H9 (cell line): ENCODE measurements around the gene NCKAP5. TPM values are rescaled to one million over a fixed set of nuclear protein-coding genes. Genes with fewer than 3 reads are reported as not detected.

Experiments used
- DNase-seq: peaks from one replicate; pipeline ENCODE4 v3.0.0-alpha.2; 2017
- H2AFZ ChIP-seq: one replicate; pipeline ENCODE4 v1.6.1; 2013; ENCODE audit warnings: mild to moderate bottlenecking, low read length, control low read depth, moderate library complexity
- H2AK5ac ChIP-seq: 2 replicates; pipeline ENCODE4 v1.6.1; 2013; ENCODE audit warnings: low read length, control low read depth, mixed read lengths; ENCODE audit not compliant: insufficient read length
- H2BK120ac ChIP-seq: one replicate; pipeline ENCODE4 v1.6.1; 2013; ENCODE audit warnings: low read depth, mild to moderate bottlenecking, low read length, control low read depth, inconsistent platforms; ENCODE audit not compliant: poor library complexity, severe bottlenecking
- H2BK12ac ChIP-seq: 2 replicates; pipeline ENCODE4 v1.6.1; 2013; ENCODE audit warnings: low read length, control low read depth, mixed read lengths, low read depth; ENCODE audit not compliant: insufficient read length
- H2BK15ac ChIP-seq: 2 replicates; pipeline ENCODE4 v1.6.1; 2013; ENCODE audit warnings: low read depth, low read length, control low read depth
- H2BK20ac ChIP-seq: one replicate; pipeline ENCODE4 v1.6.1; 2013; ENCODE audit warnings: low read depth, mild to moderate bottlenecking, low read length, control low read depth, inconsistent platforms; ENCODE audit not compliant: poor library complexity, severe bottlenecking
- H2BK5ac ChIP-seq: 2 replicates; pipeline ENCODE4 v1.6.1; 2013; ENCODE audit warnings: low read length, control low read depth, mixed read lengths; ENCODE audit not compliant: insufficient read length
- H3K14ac ChIP-seq: 2 replicates; pipeline ENCODE4 v1.6.1; 2013; ENCODE audit warnings: low read length, control low read depth; ENCODE audit not compliant: insufficient read depth
- H3K18ac ChIP-seq: 2 replicates; pipeline ENCODE4 v1.6.1; 2013; ENCODE audit warnings: low read depth, mild to moderate bottlenecking, mixed read lengths, low read length, control low read depth; ENCODE audit not compliant: insufficient read length
- H3K23ac ChIP-seq: 2 replicates; pipeline ENCODE4 v1.6.1; 2013; ENCODE audit warnings: low read length, control low read depth, mixed read lengths, low read depth; ENCODE audit not compliant: insufficient read length
- H3K23me2 ChIP-seq: 2 replicates; pipeline ENCODE4 v1.6.1; 2013; ENCODE audit warnings: low read depth, mild to moderate bottlenecking, mixed read lengths, low read length, control low read depth; ENCODE audit not compliant: insufficient read length, poor library complexity, severe bottlenecking
- H3K27ac ChIP-seq: 2 replicates; pipeline ENCODE4 v1.5.1; 2013; ENCODE audit warnings: low read length, control low read depth, mixed read lengths, low read depth; ENCODE audit not compliant: insufficient read length
- H3K27me3 ChIP-seq: 2 replicates; pipeline ENCODE4 v1.6.1; 2013; ENCODE audit warnings: low read length, control low read depth, inconsistent platforms; ENCODE audit not compliant: insufficient read depth
- H3K4ac ChIP-seq: 2 replicates; pipeline ENCODE4 v1.6.1; 2013; ENCODE audit warnings: low read depth, mild to moderate bottlenecking, control low read depth, inconsistent platforms, low read length, moderate library complexity
- H3K4me1 ChIP-seq: 2 replicates; pipeline ENCODE4 v1.6.1; 2013; ENCODE audit warnings: low read length, control low read depth, inconsistent platforms; ENCODE audit not compliant: insufficient read depth
- H3K4me2 ChIP-seq: 2 replicates; pipeline ENCODE4 v1.6.1; 2013; ENCODE audit warnings: low read length, control low read depth, mixed read lengths; ENCODE audit not compliant: insufficient read length, insufficient read depth
- H3K56ac ChIP-seq: 2 replicates; pipeline ENCODE4 v1.6.1; 2013; ENCODE audit warnings: low read depth, mild to moderate bottlenecking, mixed read lengths, low read length, control low read depth; ENCODE audit not compliant: insufficient read length
- H3K79me1 ChIP-seq: 2 replicates; pipeline ENCODE4 v1.6.1; 2013; ENCODE audit warnings: low read depth, mild to moderate bottlenecking, moderate library complexity, low read length, control low read depth, inconsistent platforms; ENCODE audit not compliant: insufficient read depth, poor library complexity, severe bottlenecking
- H3K79me2 ChIP-seq: 2 replicates; pipeline ENCODE4 v1.6.1; 2013; ENCODE audit warnings: low read length, control low read depth, inconsistent platforms; ENCODE audit not compliant: insufficient read depth
- H3K9ac ChIP-seq: 2 replicates; pipeline ENCODE4 v1.6.1; 2013; ENCODE audit warnings: low read length, control low read depth, mixed read lengths; ENCODE audit not compliant: insufficient read length; ENCODE audit errors: extremely low read depth
- H3K9me3 ChIP-seq: one replicate; pipeline ENCODE4 v1.6.1; 2013; ENCODE audit warnings: low read depth, low read length, inconsistent platforms; ENCODE audit not compliant: control insufficient read depth
- H3T11ph ChIP-seq: one replicate; pipeline ENCODE4 v1.6.1; 2013; ENCODE audit warnings: mild to moderate bottlenecking, low read length, control low read depth, inconsistent platforms
- H4K20me1 ChIP-seq: one replicate; pipeline ENCODE4 v1.6.1; 2013; ENCODE audit not compliant: control insufficient read depth, insufficient read length, insufficient read depth
- H4K5ac ChIP-seq: 2 replicates; pipeline ENCODE4 v1.6.1; 2013; ENCODE audit warnings: low read depth, mild to moderate bottlenecking, mixed read lengths, low read length, control low read depth; ENCODE audit not compliant: insufficient read length
- H4K8ac ChIP-seq: replicated peaks from 2 replicates; pipeline ENCODE4 v1.6.1; 2013; ENCODE audit warnings: low read length, control low read depth, mixed read lengths, low read depth; ENCODE audit not compliant: insufficient read length
- H4K91ac ChIP-seq: 2 replicates; pipeline ENCODE4 v1.6.1; 2013; ENCODE audit warnings: low read depth, mild to moderate bottlenecking, moderate library complexity, mixed read lengths, low read length, control low read depth; ENCODE audit not compliant: insufficient read length
- H3K27ac Mint-ChIP-seq, 3 experiments: 2 replicates in 2 of 3; 3 replicates in 1 of 3; pipeline ENCODE4 v1.8.0; 2020 to 2021; ENCODE audit warnings: mixed read lengths in 3 of 3, mild to moderate bottlenecking in 1 of 3, moderate library complexity in 1 of 3
- H3K27me3 Mint-ChIP-seq: 2 replicates; pipeline ENCODE4 v1.8.0; 2021; ENCODE audit warnings: low read depth, mild to moderate bottlenecking, moderate library complexity, mixed read lengths
- H3K36me3 Mint-ChIP-seq, 3 experiments: 2 replicates in 2 of 3; 3 replicates in 1 of 3; pipeline ENCODE4 v1.8.0; 2020 to 2021; ENCODE audit warnings: low read depth in 3 of 3, mixed read lengths in 3 of 3; ENCODE audit not compliant: insufficient read depth in 1 of 3
- H3K4me1 Mint-ChIP-seq, 2 experiments: 2 replicates each; pipeline ENCODE4 v1.8.0; 2020; ENCODE audit warnings: mixed read lengths in 2 of 2
- H3K4me3 Mint-ChIP-seq, 2 experiments: 2 replicates in 1 of 2; 3 replicates in 1 of 2; pipeline ENCODE4 v1.8.0; 2020 to 2021; ENCODE audit warnings: mild to moderate bottlenecking in 2 of 2, mixed read lengths in 2 of 2, moderate library complexity in 1 of 2
- H3K9me3 Mint-ChIP-seq, 2 experiments: 2 replicates in 1 of 2; 3 replicates in 1 of 2; pipeline ENCODE4 v1.8.0; 2020; ENCODE audit warnings: mild to moderate bottlenecking in 2 of 2, mixed read lengths in 2 of 2, moderate library complexity in 1 of 2
- CTCF ChIP-seq: fragments of 200-600 bp; sonication (generic); conservative IDR thresholded peaks from 3 replicates; pipeline ENCODE4 v1.8.0; 2021; ENCODE audit warnings: antibody characterized with exemption, mild to moderate bottlenecking
- total RNA-seq: library from RNA; stranded (reverse); gene quantifications from 2 replicates; pipeline ENCODE4 v1.2.1, GENCODE V29; 2021

Gene NCKAP5
- total RNA-seq, 1 experiment from 2014 or later = 0.26 TPM

- Histone ChIP-seq H3K23ac (no peak overlapping the region), H3K79me1 (no peaks in the 10 kb centered on the region), H4K91ac (no peak overlapping the region), H3K27ac (no peak overlapping the region), H3K18ac (no peak overlapping the region), H2BK120ac (no peak overlapping the region), H2BK5ac (no peak overlapping the region), H2AK5ac (no peak overlapping the region), H3K79me2 (no peaks in the 10 kb centered on the region), H3K23me2 (no peaks in the 10 kb centered on the region), H2BK12ac (no peak overlapping the region), H4K20me1 (no peaks in the 10 kb centered on the region), H3K4me1 (no peaks in the 10 kb centered on the region), H4K8ac (no peak overlapping the region), H3K56ac (no peak overlapping the region), H3K27me3 (no peaks in the 10 kb centered on the region), H3K9me3 (no peaks in the 10 kb centered on the region), H3K14ac (no peak overlapping the region), H3T11ph (no peak overlapping the region), H3K4ac (no peak overlapping the region), H3K9ac (no peak overlapping the region), H2BK15ac (no peak overlapping the region), H2BK20ac (no peak overlapping the region), H2AFZ (no peak overlapping the region), H3K4me2 (no peak overlapping the region), H4K5ac (no peak overlapping the region)
- H3K27me3 Mint-ChIP-seq = no peaks in the 10 kb centered on the region
- no peak overlapping the region for H3K4me3 Mint-ChIP-seq
- no peaks in the 10 kb centered on the region for H3K4me1 Mint-ChIP-seq
- no peak overlapping the region for H3K27ac Mint-ChIP-seq
- no peak for DNase-seq
- no peaks in the 10 kb centered on the region for H3K9me3 Mint-ChIP-seq
- TF ChIP-seq CTCF = no peak
- no peaks in the 10 kb centered on the region for H3K36me3 Mint-ChIP-seq
Observed at GRCh38 chr2:133296401-133296800, 271.9 kb downstream of the NCKAP5 start.
